ENCODE data around the gene ADAM12.

- TF ChIP-seq CTCF (IDR thresholded peaks at IDR 0.05 in 2 of 3, conservative IDR thresholded peaks at IDR 0.05 in 1 of 3; ENCODE audit: borderline replicate concordance in 1 of 3, insufficient read depth in 1 of 3, low read depth in 2 of 3, low read length in 2 of 3), result no peak
- TF ChIP-seq EZH2 (IDR thresholded peaks at IDR 0.05), result no peak
- no peak for TF ChIP-seq POLR2AphosphoS5 (IDR thresholded peaks at IDR 0.05; ENCODE audit: low read depth, low read length)
- no peak for TF ChIP-seq POLR2A (IDR thresholded peaks at IDR 0.05; ENCODE audit: borderline replicate concordance, extremely low read depth, insufficient read depth, insufficient read length)
- TF ChIP-seq EGR1 (IDR thresholded peaks at IDR 0.05; ENCODE audit: low read depth), result no peak
- no peak for TF ChIP-seq ZBTB33 (IDR thresholded peaks at IDR 0.05; ENCODE audit: extremely low read depth, insufficient replicate concordance, low read length)
Measured at GRCh38 chr10:126052171-126052570, 336.1 kb downstream of the ADAM12 start.
